Activated B cell treated with CpG ODN at 0.5 μM for 24 hours (primary cell): ENCODE measurements around the gene SLC17A9. TPM values are rescaled to one million over a fixed set of nuclear protein-coding genes. Genes with fewer than 3 reads are reported as not detected.
"Not testable (repeated sequence)": the region's sequence is repeated elsewhere in the genome, so short reads cannot be mapped to it uniquely, and the experiment has no call there.

Source experiments
- ATAC-seq: fragments of 200-7000 bp; cut with Tn5 transposase; one replicate; pipeline ENCODE4 v1.10.0; 2021; ENCODE audit warnings: low read depth, mild to moderate bottlenecking, moderate library complexity
- CTCF ChIA-PET: fragments of 350-600 bp; sonication (Branson Sonifier 250); formaldehyde crosslinking; loops from one replicate; lab custom pipeline; 2021; ENCODE audit warnings: antibody characterized with exemption; lab: Charles Lee
- POLR2A ChIA-PET: fragments of 350-600 bp; sonication (Branson Sonifier 250); formaldehyde crosslinking; loops from one replicate; lab custom pipeline; 2021; ENCODE audit warnings: antibody characterized with exemption; lab: Charles Lee
- DNase-seq: peaks from one replicate; pipeline ENCODE4 v3.0.0; 2022
- H3K27ac Mint-ChIP-seq: one replicate; pipeline ENCODE4 v1.8.0; 2020; ENCODE audit warnings: mixed read lengths
- H3K27me3 Mint-ChIP-seq: one replicate; pipeline ENCODE4 v1.8.0; 2021; ENCODE audit warnings: mixed read lengths
- H3K36me3 Mint-ChIP-seq: one replicate; pipeline ENCODE4 v1.8.0; 2021; ENCODE audit warnings: low read depth, mixed read lengths
- H3K4me1 Mint-ChIP-seq: one replicate; pipeline ENCODE4 v1.8.0; 2021; ENCODE audit warnings: mixed read lengths
- H3K4me3 Mint-ChIP-seq: one replicate; pipeline ENCODE4 v1.8.0; 2020; ENCODE audit warnings: mild to moderate bottlenecking, mixed read lengths
- H3K9me3 Mint-ChIP-seq: one replicate; pipeline ENCODE4 v1.8.0; 2020; ENCODE audit warnings: mixed read lengths
- CTCF ChIP-seq: fragments of 200-600 bp; IDR thresholded peaks from one replicate; pipeline ENCODE4 v1.8.0; 2022; ENCODE audit warnings: antibody characterized with exemption, mild to moderate bottlenecking
- intact Hi-C: fragments of 100-400 bp; cut with micrococcal nuclease; formaldehyde crosslinking; loops from one replicate; pipeline ENCODE4 v1.15.1; 2024
- total RNA-seq: library from RNA; stranded (reverse); gene quantifications from 2 replicates; pipeline ENCODE4 v1.2.3, GENCODE V29; 2022

Gene SLC17A9
- total RNA-seq, 1 donor from 2014 or later, result 47.6 TPM

GRCh38 chr20:62959998-62960436 is 7.5 kb downstream of the SLC17A9 start:
- ChIA-PET POLR2A (interaction anchor here (0.7 kb wide), 1 partner anchor 20 kb away, joined by 3 read pairs; no protein-coding TSS in a partner anchor), CTCF (interaction anchor here (2.0 kb wide), 1 partner anchor 12 kb away, joined by 5 read pairs; no protein-coding TSS in a partner anchor)
- H3K27me3 Mint-ChIP-seq, result no peaks in the 10 kb centered on the region
- intact Hi-C loops, result loop anchor here (10.0 kb wide), 1 partner anchor 55 kb away; no protein-coding TSS in a partner anchor
- peaks cover 43% of the 10 kb centered on the region for H3K36me3 Mint-ChIP-seq
- no peak for TF ChIP-seq CTCF
- H3K9me3 Mint-ChIP-seq, result no peaks in the 10 kb centered on the region
- DNase-seq (no peak), ATAC-seq (no peak)
- no peak overlapping the region for H3K27ac Mint-ChIP-seq
- H3K4me1 Mint-ChIP-seq, result peaks cover 18% of the 10 kb centered on the region
- H3K4me3 Mint-ChIP-seq, result no peak overlapping the region

- intact Hi-C loops, ATAC-seq, H3K27me3 Mint-ChIP-seq, H3K4me3 Mint-ChIP-seq, POLR2A ChIA-PET, DNase-seq, H3K9me3 Mint-ChIP-seq, H3K27ac Mint-ChIP-seq: not testable (repeated sequence)
- CTCF ChIA-PET, result interaction anchor here (2.0 kb wide), 1 partner anchor 12 kb away, joined by 5 read pairs; no protein-coding TSS in a partner anchor
- H3K4me1 Mint-ChIP-seq, result peaks cover 15% of the 10 kb centered on the region
- peaks cover 47% of the 10 kb centered on the region for H3K36me3 Mint-ChIP-seq
These were observed 8.2 kb downstream of the SLC17A9 start for GRCh38 chr20:62960446-62961309.

GRCh38 chr20:62961310-62961783 is 8.8 kb downstream of the SLC17A9 start:
- intact Hi-C loops, result no loop called here
- no peak overlapping the region for H3K4me3 Mint-ChIP-seq
- no peaks in the 10 kb centered on the region for H3K27me3 Mint-ChIP-seq
- ATAC-seq (no peak), DNase-seq (no peak)
- no peak overlapping the region for H3K27ac Mint-ChIP-seq
- H3K4me1 Mint-ChIP-seq, result peaks cover 12% of the 10 kb centered on the region
- ChIA-PET CTCF (no interaction called here), POLR2A (no interaction called here)
- TF ChIP-seq CTCF, result no peak
- H3K9me3 Mint-ChIP-seq, result no peaks in the 10 kb centered on the region
- H3K36me3 Mint-ChIP-seq, result peaks cover 47% of the 10 kb centered on the region

- DNase-seq (no peak), ATAC-seq (no peak)
- Mint-ChIP-seq H3K27me3 (no peaks in the 10 kb centered on the region), H3K4me1 (peaks cover 12% of the 10 kb centered on the region), H3K4me3 (no peak overlapping the region), H3K9me3 (no peaks in the 10 kb centered on the region), H3K27ac (no peak overlapping the region), H3K36me3 (peaks cover 45% of the 10 kb centered on the region)
- ChIA-PET CTCF (no interaction called here), POLR2A (no interaction called here)
- no peak for TF ChIP-seq CTCF
- intact Hi-C loops, result no loop called here
These were observed 9.3 kb downstream of the SLC17A9 start for GRCh38 chr20:62961799-62962198.

GRCh38 chr20:62962221-62962879 is 9.8 kb downstream of the SLC17A9 start:
- CTCF ChIA-PET, result no interaction called here
- Mint-ChIP-seq H3K27me3 (no peaks in the 10 kb centered on the region), H3K27ac (no peak overlapping the region), H3K4me1 (peaks cover 12% of the 10 kb centered on the region), H3K4me3 (no peak overlapping the region), H3K9me3 (no peaks in the 10 kb centered on the region), H3K36me3 (peaks cover 44% of the 10 kb centered on the region)
- DNase-seq (no peak), ATAC-seq (no peak)
- no peak for TF ChIP-seq CTCF
- POLR2A ChIA-PET, result no interaction called here
- intact Hi-C loops, result no loop called here
